NCI-H2227 treated with DMSO at 0.1 percent for 48 hours (cell line): ENCODE measurements around the gene CPED1.

Experiments used
- DNase-seq: peaks from one replicate; lab custom pipeline; 2025; lab: John Stamatoyannopoulos, UW

Gene CPED1

GRCh38 chr7:120988591-120989256 is at the start of gene CPED1:
Gene CPED1 (plus strand): TSS chr7:120988711. CDS start chr7:120989622, 911 bp downstream.
- peak; percentile 26 for DNase-seq

GRCh38 chr7:120939345-120939744 is 49.2 kb upstream of the CPED1 start:
- no peak for DNase-seq

GRCh38 chr7:120941064-120941463 is 47.4 kb upstream of the CPED1 start:
- DNase-seq = no peak

- DNase-seq = no peak
Observed at GRCh38 chr7:120941856-120942255, 46.7 kb upstream of the CPED1 start.

- DNase-seq = no peak
Observed at GRCh38 chr7:120942861-120943260, 45.6 kb upstream of the CPED1 start.

GRCh38 chr7:120944826-120945562 is 43.5 kb upstream of the CPED1 start:
- DNase-seq = no peak

GRCh38 chr7:120947980-120948379 is 40.5 kb upstream of the CPED1 start:
- DNase-seq = no peak

GRCh38 chr7:120949393-120949911 is 39.1 kb upstream of the CPED1 start:
- no peak for DNase-seq

GRCh38 chr7:120949998-120950538 is 38.4 kb upstream of the CPED1 start:
- peak; percentile 24 for DNase-seq

GRCh38 chr7:120950539-120951308 is 37.8 kb upstream of the CPED1 start, which contains the start of gene ING3:
Gene ING3 (plus strand): TSS chr7:120950777. CDS start chr7:120950897, 120 bp downstream.
- DNase-seq = peak; percentile 98

- no peak for DNase-seq
Observed at GRCh38 chr7:120951309-120951699, 37.2 kb upstream of the CPED1 start.

- DNase-seq = no peak
Observed at GRCh38 chr7:120951826-120952225, 36.7 kb upstream of the CPED1 start.

GRCh38 chr7:120955577-120956149 is 32.8 kb upstream of the CPED1 start:
- no peak for DNase-seq

GRCh38 chr7:120959929-120960484 is 28.5 kb upstream of the CPED1 start:
- no peak for DNase-seq

GRCh38 chr7:120960714-120961113 is 27.8 kb upstream of the CPED1 start:
- DNase-seq = no peak

- DNase-seq = no peak
Observed at GRCh38 chr7:120961638-120962173, 26.8 kb upstream of the CPED1 start.

- no peak for DNase-seq
Observed at GRCh38 chr7:120964088-120964487, 24.4 kb upstream of the CPED1 start.

GRCh38 chr7:120966961-120967360 is 21.6 kb upstream of the CPED1 start:
- no peak for DNase-seq

GRCh38 chr7:120973849-120974248 is 14.7 kb upstream of the CPED1 start:
- DNase-seq = no peak

- DNase-seq = no peak
Observed at GRCh38 chr7:120979765-120980499, 8.6 kb upstream of the CPED1 start.

- no peak for DNase-seq
Observed at GRCh38 chr7:120981117-120981516, 7.4 kb upstream of the CPED1 start.
